Measurements from ENCODE around the gene ID4.

The ID4 gene, protein sequence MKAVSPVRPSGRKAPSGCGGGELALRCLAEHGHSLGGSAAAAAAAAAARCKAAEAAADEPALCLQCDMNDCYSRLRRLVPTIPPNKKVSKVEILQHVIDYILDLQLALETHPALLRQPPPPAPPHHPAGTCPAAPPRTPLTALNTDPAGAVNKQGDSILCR

DNA sequence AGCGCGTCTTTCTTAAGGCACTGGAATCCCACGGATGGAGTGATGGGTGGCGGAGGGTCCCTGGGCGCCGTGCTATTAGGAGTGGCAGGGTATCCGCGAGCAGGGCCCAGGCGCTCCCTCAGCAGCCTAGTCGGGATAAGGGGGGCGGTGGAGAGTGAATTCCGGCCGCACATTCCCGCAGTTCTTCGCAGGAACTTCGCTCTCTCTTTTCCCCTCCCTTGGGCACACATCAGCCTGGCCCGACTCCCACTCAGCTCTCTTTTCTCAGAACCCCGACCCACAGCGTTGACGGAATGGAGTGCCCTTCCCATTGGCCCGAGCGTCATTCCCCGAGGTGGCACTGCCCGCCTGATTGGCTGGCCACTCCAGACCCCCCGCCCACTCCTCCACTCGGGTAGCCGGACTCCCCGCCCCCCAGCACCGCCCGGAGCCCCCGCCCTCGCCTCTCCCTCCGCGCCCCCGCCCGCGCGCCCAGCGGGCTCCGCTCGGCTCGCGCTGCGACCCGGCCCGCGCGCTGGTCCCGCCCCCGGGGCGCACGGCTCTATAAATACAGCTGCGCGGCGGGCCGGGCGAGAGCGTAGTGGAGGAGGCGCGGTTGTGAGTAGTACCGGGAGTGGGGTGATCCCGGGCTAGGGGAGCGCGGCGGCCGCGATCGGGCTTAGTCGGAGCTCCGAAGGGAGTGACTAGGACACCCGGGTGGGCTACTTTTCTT is at the start of gene ID4:
ID4 (plus strand) TSS at position 572 of the 712 bp plus-strand sequence. CDS start 385 bp downstream, outside the sequence.
- peak; percentile 97 for DNase-seq

DNA sequence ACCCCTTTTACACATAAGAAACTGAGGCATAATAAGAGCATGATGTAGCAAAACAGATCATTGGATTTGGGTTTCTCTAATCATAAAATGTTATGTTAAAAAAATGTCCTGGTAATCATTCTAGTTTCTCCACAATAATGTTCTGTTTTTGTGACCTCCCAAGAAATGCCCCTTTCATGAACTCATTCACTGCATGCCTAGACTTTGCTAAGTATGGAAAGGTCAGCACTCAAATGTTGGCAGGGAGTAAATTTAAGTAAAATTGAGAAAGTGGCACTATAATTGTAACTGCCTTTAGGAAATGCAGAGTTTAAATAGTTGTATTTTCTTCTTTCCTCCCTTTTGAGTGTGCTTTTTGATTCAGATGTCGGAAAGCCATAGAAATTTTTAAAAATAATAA is 48.5 kb upstream of the ID4 start:
- DNase-seq, result no peak

- no peak for DNase-seq
Observed at GRCh38 chr6:19789100-19789803, 47.9 kb upstream of the ID4 start.

DNA sequence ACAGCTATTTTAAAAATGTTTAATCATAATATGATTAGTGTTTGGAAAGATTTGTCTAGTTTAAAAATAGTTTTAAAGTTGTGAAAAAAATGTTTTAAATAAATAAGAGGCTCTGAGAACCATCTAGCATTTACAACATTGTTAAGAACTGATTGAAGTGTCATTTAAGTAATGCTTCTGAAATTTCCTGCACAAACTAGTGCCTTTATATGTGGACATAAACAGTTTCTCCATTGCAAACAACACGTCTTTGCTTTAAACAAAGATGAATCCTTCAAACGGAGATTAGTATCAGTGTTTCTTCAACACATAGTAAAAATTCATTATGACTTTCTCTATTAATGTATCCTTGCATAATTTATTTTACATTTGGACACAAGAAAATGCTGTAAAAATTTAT is 45.9 kb upstream of the ID4 start:
- no peak for DNase-seq

DNA sequence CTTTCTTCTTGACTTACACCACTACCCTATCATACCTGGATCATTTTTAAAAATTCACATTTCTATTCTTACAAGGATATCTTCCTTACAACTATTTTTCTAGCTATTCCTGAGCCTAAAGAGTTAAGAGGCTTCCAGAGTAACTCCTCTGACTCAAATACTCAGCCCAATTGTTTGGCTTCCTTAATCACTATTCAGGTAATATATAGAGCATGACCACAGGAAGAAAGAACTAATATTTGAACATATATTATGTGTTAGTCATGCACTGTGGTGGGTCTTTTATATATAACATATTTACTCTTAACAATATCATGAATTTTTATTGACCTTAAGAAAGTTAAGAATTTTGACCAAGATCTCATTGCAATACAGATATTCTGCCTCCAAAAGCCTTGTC is 42.0 kb upstream of the ID4 start:
- DNase-seq, result no peak

GRCh38 chr6:19796452-19796851 is 40.7 kb upstream of the ID4 start:
- DNase-seq, result no peak

DNA sequence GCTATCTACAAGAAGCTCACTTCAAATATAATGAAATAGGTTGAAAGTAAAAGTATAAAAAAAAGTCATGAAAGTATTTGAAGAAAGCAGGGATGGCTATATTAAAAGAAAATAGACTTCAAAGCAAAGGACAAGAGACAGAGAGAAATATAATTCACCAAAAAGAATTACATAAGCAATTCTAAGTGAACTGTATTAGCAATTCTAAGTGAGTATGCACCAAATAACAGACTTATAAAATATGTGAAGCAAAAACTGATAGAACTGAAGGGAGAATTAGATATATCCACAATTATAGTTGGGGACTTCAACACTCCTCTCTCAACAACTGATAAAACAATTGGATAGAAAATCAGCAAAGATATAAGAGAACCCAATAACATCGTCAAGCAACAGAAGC is 38.8 kb upstream of the ID4 start:
- no peak for DNase-seq

GRCh38 chr6:19802656-19803055 is 34.5 kb upstream of the ID4 start:
- DNase-seq, result no peak

- DNase-seq, result no peak
Observed at GRCh38 chr6:19803331-19804204, 33.6 kb upstream of the ID4 start.

DNA sequence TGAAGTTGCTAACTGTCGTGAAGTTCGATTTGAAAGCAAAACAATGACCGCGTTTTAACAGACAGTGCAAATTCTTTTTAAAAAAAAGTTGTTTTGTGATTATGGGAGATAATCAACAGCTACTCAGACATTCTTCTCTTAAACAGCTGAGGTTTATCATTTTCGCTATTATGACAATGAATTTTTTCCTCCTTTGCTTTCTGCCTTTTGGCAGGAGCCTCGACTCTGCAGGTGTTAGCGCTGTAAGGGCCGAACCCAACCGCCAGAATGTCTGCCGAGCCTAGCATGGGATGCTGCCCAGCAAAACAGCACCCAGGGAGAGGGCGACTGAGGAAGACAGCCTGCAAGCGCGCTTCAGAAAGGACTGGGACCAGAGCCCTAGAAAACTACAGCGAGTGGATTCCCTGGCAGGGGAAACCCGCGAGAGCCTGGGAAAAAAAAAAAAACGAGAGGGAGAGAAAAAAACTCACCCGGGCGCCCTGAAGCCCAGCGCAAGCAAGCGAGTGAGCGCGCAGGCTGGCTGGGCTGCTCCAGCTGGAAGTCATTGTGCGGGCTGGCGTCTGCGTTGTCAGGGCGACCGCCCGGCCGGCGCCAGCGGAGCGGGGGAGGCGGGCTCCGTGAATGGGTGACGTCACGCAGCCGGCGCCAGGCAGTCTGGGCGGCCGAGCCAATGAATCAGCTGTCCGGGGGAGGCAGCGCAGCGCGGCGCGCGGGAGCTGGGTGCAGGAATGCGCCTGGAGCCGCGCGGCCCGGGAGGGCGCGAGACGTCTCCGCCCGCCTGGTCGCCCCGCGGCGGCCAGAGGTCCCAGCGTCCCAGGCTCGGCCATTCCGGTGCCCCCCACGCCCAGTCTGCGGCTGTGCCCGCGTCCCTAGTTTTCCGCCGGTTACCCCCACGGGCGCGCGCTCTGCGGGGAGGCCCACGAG is 32.7 kb upstream of the ID4 start:
- peak; percentile 97 for DNase-seq

DNA sequence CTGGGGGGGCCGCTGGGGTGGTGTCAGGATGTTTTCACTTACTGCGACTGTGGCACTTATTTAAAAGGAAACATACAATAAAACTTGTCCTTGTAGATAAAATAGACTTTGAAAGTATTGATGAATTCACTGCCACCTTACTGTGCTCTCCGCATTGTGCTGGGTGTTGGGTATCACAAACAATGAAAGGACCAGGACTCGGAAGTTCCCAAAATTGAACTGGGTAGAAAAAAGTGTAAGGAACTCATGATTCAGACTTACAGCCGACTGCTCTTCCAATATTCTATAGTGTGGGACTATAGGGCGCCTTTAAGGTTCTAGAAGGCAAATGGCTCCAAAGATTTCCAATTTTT is 32.1 kb upstream of the ID4 start:
- DNase-seq, result no peak

- no peak for DNase-seq
Observed at GRCh38 chr6:19806971-19807396, 30.2 kb upstream of the ID4 start.

GRCh38 chr6:19811397-19812079 is 25.6 kb upstream of the ID4 start:
- DNase-seq, result no peak

DNA sequence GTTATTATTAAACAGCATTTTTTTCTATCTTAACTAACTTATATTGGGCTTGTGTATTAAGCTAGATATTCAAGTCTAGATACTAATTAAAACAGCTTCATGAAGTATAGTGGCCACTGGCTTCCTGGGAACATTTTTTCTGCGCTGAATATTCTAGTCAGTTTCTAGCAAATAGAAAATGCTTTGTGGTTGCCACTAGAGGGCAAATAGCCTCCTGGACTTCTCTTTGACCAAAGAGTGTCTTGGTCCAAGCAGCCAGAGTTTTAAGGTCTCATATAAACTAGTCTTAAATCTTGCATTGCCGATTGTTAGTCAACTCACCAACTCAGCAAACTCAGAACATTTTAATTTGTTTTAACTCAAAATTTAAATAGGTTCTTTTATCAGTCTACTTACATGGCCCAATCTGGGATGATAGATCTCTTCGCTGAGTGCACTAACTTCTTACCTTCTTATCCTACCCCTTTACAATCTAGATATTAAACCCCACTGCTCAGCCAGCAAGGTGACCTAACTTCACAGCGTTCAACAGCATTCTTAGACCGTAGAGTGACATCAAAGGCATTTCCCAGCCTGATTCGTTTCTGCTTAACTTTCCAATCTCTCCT is 24.6 kb upstream of the ID4 start:
- no peak for DNase-seq

DNA sequence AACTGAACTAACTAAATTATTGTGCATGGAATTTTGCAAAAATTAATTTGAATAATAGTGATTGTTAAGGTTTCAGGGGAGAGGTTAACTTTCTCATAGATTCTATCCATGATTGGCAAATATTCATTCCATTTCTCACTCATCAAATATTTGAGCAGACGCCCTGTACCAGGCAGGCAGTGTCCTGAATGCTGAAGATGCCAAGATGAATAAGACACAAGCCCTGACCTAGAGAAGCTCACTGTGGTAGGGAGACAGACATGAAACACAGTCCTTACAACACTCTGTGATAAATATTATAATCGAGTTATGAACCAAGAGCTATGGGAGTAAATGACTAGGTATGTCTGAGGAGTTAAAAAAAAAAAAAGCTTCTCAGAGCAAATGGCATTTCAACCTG is 18.4 kb upstream of the ID4 start:
- no peak for DNase-seq

DNA sequence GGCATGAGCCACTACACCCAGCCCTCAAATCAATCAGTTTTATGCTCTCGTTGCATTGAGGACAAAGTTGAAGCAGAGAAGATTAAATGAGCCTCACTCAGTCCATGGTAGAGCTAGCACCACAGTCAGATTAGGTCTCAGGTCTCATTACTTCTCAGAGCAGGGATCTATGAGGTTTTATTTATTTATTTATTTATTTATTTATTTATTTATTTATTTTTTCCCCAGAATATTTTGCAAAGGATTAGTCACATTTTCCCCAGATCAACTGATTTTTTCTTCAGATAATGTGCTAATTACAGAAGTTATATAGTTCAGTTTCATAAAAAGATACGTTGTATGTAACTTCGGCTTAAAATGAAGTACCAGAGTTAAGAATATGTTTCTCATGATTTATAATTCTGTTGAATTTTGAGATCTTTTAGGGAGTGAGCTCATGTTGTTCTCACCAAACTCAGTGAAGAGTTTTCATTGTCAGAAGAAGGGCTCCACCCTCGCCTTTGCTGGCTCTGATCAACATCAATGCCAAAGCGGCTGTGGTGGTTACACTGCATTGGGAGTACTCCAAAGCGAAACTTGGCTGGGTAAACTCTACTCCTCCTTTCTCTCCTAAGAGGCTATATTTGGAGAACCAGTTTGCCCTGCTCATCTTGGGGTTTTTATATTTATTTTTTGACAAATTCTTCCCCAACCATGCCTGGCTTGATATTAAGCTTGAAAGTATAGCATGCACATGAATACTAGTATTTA is 12.9 kb upstream of the ID4 start:
- no peak for DNase-seq

- DNase-seq, result no peak
Observed at GRCh38 chr6:19827247-19827646, 9.9 kb upstream of the ID4 start.

- DNase-seq, result no peak
Observed at GRCh38 chr6:19827903-19828302, 9.3 kb upstream of the ID4 start.

DNA sequence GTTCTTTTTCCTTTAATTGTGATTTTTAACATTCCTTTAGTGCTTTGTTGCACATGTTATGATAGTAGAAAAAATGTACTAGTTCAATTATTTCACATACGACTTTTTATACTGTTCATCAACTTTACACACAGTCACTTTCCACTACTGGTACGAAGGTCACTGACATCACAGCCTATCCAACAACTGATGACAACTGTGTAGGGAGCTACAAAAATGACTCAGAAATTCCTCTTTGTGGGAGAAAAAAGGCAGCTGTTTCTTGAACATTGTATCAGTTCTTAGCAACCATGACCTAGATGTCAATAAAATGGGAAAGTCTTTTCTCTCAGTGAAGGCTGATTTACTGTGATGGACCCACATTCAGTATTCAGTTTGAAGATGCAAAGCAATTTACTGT is 7.0 kb upstream of the ID4 start:
- DNase-seq, result no peak

DNA sequence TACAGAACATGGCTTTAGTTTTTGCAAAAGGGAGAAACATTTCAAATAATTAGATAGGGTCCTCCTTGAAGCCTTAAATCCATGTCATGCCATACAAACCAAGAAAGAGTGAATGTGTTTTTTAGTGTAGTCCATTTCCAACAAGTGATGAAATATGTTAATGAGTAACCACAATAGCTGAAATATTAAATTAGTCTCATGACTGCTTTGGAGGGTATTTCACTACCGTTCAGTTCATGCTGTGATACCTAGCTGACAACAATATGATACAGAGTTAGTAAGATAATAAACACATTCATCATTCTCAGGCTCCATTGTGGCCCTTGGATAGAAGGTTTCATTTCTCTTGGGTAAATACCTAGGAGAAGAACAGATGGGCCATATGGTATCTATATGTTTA is 5.8 kb upstream of the ID4 start:
- DNase-seq, result no peak

Measured in amniotic stem cell (primary cell).